Karpas-422 (cell line): ENCODE measurements around the gene LACTB. TPM values are rescaled to one million over a fixed set of nuclear protein-coding genes. Genes with fewer than 3 reads are reported as not detected.

ENCODE experiments used
- DNase-seq: peaks from one replicate; pipeline ENCODE4 v3.0.0-alpha.2; 2015
- H2AFZ ChIP-seq: fragments of 200-600 bp; sonication (generic); 2 replicates; pipeline ENCODE4 v1.6.1; 2014; ENCODE audit warnings: antibody characterized with exemption, low read length, mixed read lengths
- H3K27ac ChIP-seq: fragments of 200-600 bp; sonication (generic); 2 replicates; pipeline ENCODE4 v1.5.1; 2014; ENCODE audit warnings: mild to moderate bottlenecking, low read length, moderate library complexity
- H3K27me3 ChIP-seq: fragments of 200-600 bp; sonication (generic); 2 replicates; pipeline ENCODE4 v1.6.1; 2014; ENCODE audit warnings: low read length, mixed read lengths
- H3K36me3 ChIP-seq: fragments of 200-600 bp; sonication (generic); 2 replicates; pipeline ENCODE4 v1.6.1; 2014; ENCODE audit warnings: low read length, mixed read lengths; ENCODE audit not compliant: insufficient read depth
- H3K4me1 ChIP-seq: fragments of 200-600 bp; sonication (generic); 2 replicates; pipeline ENCODE4 v1.6.1; 2014; ENCODE audit warnings: mild to moderate bottlenecking, low read length, mixed read lengths
- H3K4me2 ChIP-seq: fragments of 200-600 bp; sonication (generic); 2 replicates; pipeline ENCODE4 v1.6.1; 2014; ENCODE audit warnings: low read length, low read depth, mild to moderate bottlenecking; ENCODE audit not compliant: poor library complexity, severe bottlenecking
- H3K4me3 ChIP-seq: fragments of 200-600 bp; sonication (generic); 2 replicates; pipeline ENCODE4 v1.5.1; 2014; ENCODE audit warnings: mild to moderate bottlenecking, antibody characterized with exemption, low read length, mixed read lengths
- H3K79me2 ChIP-seq: fragments of 200-600 bp; sonication (generic); 2 replicates; pipeline ENCODE4 v1.6.1; 2014; ENCODE audit warnings: mild to moderate bottlenecking, low read length, mixed read lengths
- H3K9ac ChIP-seq: fragments of 200-600 bp; sonication (generic); 2 replicates; pipeline ENCODE4 v1.6.0; 2014; ENCODE audit warnings: low read length
- H3K9me2 ChIP-seq: fragments of 200-600 bp; sonication (generic), shearing (Covaris generic); replicated peaks from 2 replicates; pipeline ENCODE4 v1.6.0; 2014; ENCODE audit warnings: mild to moderate bottlenecking, low read length, moderate library complexity; ENCODE audit not compliant: insufficient read depth
- H3K9me3 ChIP-seq: fragments of 300-700, 200-600 bp; sonication (generic); 2 replicates; pipeline ENCODE4 v1.6.1; 2014; ENCODE audit warnings: low read length, mixed read lengths
- H4K20me1 ChIP-seq: fragments of 200-600 bp; sonication (generic); 2 replicates; pipeline ENCODE4 v1.6.1; 2014; ENCODE audit warnings: mild to moderate bottlenecking, antibody characterized with exemption, low read length, low read depth; ENCODE audit not compliant: insufficient read depth
- total RNA-seq: library from RNA; depleted of rRNA; stranded (reverse); fragments of >200 nt; shearing (Covaris generic); gene quantifications from 2 replicates; pipeline ENCODE4 v1.2.3, GENCODE V29; 2014; ENCODE audit warnings: low replicate concordance

LACTB gene
- total RNA-seq, 1 experiment from 2014 or later: 15.3 TPM

DNA sequence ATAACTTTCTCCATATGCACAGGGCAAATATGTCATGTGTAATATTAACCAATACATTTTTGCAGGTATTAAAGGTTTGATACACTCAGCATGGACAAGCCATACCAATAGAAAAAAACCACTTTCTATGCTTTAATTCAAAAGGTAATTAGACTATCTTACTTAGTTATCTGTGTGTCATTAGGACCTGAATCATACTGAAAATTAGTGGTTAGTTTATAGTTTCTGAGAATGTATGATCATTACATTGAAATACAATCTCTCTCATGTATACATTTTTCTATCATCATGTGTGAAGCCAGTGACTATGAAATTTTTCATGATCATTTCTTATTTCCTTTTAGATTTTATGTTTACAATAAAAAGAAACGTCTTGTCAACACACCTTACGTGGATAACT lies 19.3 kb downstream of the LACTB start:
- H4K20me1 ChIP-seq: no peaks in the 10 kb centered on the region
- H3K4me2 ChIP-seq: no peak overlapping the region
- H3K36me3 ChIP-seq: no peaks in the 10 kb centered on the region
- H3K9ac ChIP-seq: no peak overlapping the region
- no peaks in the 10 kb centered on the region for H3K4me1 ChIP-seq
- no peak overlapping the region for H2AFZ ChIP-seq
- no peaks in the 10 kb centered on the region for H3K9me2 ChIP-seq
- no peak overlapping the region for H3K4me3 ChIP-seq
- H3K9me3 ChIP-seq: no peaks in the 10 kb centered on the region
- H3K27me3 ChIP-seq: no peaks in the 10 kb centered on the region
- no peaks in the 10 kb centered on the region for H3K79me2 ChIP-seq
- DNase-seq: no peak
- no peak overlapping the region for H3K27ac ChIP-seq

DNA sequence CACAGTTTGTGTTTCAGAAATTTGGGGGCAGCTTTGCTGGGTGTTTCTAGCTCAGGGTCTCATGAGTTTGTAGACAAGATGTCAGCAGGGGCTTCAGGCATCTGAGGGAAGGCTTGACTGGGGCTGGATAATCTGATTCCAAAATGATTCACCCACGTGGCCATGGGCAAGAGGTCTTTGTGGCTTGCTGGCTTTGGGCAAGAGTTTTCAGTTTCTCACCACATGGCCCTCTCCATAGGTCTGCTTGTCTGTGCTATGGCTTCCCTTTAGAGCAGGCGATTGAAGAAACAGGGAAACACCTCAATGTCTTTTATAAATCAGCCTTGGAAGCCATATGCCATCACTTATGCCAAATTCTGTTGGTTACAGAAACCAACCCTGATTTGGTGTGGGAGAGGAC lies 23.8 kb downstream of the LACTB start:
- Histone ChIP-seq H3K27me3 (no peaks in the 10 kb centered on the region), H3K36me3 (no peaks in the 10 kb centered on the region), H3K4me3 (no peak overlapping the region), H3K79me2 (no peaks in the 10 kb centered on the region), H4K20me1 (no peaks in the 10 kb centered on the region), H2AFZ (no peak overlapping the region), H3K4me1 (no peaks in the 10 kb centered on the region), H3K4me2 (no peak overlapping the region), H3K27ac (no peak overlapping the region), H3K9ac (no peak overlapping the region), H3K9me2 (no peaks in the 10 kb centered on the region), H3K9me3 (no peaks in the 10 kb centered on the region)
- DNase-seq: no peak

DNA sequence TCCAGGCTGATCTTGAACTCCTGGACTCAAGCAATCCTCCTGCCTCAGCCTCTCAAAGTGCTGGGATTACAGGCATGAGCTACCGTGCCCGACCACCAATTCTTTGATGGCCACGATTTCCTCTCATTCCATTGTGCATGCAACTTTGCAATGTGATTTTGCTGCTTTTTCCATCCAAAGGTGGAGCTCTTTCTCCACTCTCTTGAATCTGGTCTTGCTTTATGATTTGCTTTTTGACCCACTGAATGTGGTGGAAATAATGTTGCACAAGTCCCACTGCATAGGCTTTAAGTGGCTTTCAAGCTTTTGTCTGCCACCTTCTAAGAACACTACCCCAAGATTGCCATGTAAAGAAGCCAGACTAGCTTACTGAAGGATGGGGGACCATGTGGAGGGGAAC lies 25.0 kb downstream of the LACTB start:
- Histone ChIP-seq H3K27ac (no peak overlapping the region), H3K9me2 (no peaks in the 10 kb centered on the region)

DNA sequence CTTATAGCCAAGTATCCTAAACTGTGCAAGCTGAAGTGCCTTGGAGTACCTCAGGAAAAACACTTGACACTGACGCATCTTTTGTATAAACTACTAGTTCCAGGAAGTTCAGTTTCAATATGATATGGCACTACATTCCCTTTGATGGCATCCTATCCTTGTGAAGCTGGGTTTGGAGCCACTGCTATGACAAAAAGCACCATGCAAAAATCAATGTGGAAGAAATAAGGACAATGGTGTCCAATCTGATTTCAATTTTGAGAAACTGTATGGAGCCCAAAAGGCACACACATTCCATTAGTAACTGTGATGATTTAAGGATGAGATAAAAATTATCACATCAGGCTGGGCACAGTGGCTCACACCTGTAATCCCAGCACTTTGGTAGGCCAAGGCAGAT lies 30.0 kb downstream of the LACTB start:
- no peaks in the 10 kb centered on the region for H3K27me3 ChIP-seq

More for the DNA sequence above, 25.0 kb downstream of the LACTB start:
- Histone ChIP-seq H3K9ac (no peak overlapping the region), H3K4me3 (no peak overlapping the region), H2AFZ (no peak overlapping the region), H3K9me3 (no peaks in the 10 kb centered on the region), H3K79me2 (no peaks in the 10 kb centered on the region), H3K27me3 (no peaks in the 10 kb centered on the region), H3K4me2 (no peak overlapping the region), H3K4me1 (no peaks in the 10 kb centered on the region), H4K20me1 (no peaks in the 10 kb centered on the region), H3K36me3 (no peaks in the 10 kb centered on the region)
- DNase-seq: no peak

DNA sequence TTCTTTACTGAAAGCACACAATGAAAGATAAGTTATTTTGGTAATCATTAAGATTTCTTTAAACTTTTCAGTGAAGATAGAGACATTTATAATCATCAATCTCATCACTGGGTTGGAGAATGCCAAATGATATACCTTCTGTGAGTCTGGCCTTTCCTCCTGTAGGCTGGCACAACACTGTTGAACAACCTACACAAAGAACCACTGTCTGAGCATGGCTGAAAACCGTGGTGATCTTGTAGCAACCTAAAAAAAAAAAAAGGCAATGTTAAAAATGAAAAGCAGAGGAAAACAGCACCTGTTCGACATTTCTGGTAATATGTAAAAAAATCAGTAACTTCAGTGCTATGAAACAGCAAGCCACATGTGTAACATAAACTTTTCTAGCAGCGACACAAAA lies 33.8 kb downstream of the LACTB start:
- H3K79me2 ChIP-seq: peaks cover 20% of the 10 kb centered on the region
- H3K4me2 ChIP-seq: peak overlapping the region; percentile 77
- peaks cover 10% of the 10 kb centered on the region; the same call in 1 of the 2 replicates for H3K36me3 ChIP-seq
- H3K4me1 ChIP-seq: peaks cover 17% of the 10 kb centered on the region
- no peaks in the 10 kb centered on the region for H3K9me3 ChIP-seq
- DNase-seq: no peak
- H3K9me2 ChIP-seq: no peaks in the 10 kb centered on the region
- no peak overlapping the region for H3K27ac ChIP-seq
- H3K27me3 ChIP-seq: no peaks in the 10 kb centered on the region
- no peak overlapping the region for H2AFZ ChIP-seq
- no peak overlapping the region; the same call in 1 of the 2 replicates for H3K9ac ChIP-seq
- H4K20me1 ChIP-seq: no peaks in the 10 kb centered on the region
- peak overlapping the region; percentile 98; the same call in 1 of the 2 replicates for H3K4me3 ChIP-seq

More for the DNA sequence above, 30.0 kb downstream of the LACTB start:
- Histone ChIP-seq H3K4me1 (peaks cover 11% of the 10 kb centered on the region), H3K9ac (no peak overlapping the region), H3K4me3 (no peak overlapping the region), H2AFZ (no peak overlapping the region), H3K9me2 (no peaks in the 10 kb centered on the region), H3K9me3 (no peaks in the 10 kb centered on the region), H3K79me2 (peaks cover 15% of the 10 kb centered on the region), H4K20me1 (no peaks in the 10 kb centered on the region), H3K36me3 (peaks cover 10% of the 10 kb centered on the region; the same call in 1 of the 2 replicates), H3K27ac (no peak overlapping the region), H3K4me2 (no peak overlapping the region)
- DNase-seq: no peak

DNA sequence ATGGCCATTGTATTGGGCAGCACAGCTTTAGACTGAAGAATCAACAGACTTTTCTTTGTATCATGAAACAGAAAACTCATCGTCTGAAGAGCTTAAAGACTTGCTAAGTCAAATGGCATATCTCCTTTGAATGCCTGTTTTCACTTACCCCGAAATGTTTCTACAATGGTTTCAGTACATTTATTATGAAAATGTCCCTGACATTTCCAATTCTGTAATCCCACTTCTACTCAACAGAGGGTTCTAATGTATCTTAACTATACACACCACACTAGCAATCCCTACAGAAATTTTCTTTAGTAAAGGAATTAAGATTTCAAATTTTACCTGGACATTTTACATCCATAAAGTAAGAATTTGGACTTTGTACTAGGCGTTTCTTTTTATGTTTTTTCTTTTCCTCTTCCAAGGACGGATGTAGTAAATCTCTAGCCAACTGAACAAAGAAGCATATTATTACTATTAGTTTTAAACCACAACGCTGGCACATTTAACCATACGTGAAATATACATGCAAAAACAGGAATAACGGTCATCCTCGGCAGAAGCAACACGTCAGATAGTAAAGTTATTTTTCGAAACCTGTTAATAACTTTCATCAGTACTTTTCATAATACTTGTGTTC lies 34.5 kb downstream of the LACTB start:
- Histone ChIP-seq H3K79me2 (peaks cover 20% of the 10 kb centered on the region), H3K9me3 (no peaks in the 10 kb centered on the region), H3K9ac (peak overlapping the region; percentile 91), H3K9me2 (no peaks in the 10 kb centered on the region), H3K27me3 (no peaks in the 10 kb centered on the region), H3K4me1 (peaks cover 17% of the 10 kb centered on the region), H3K27ac (peak overlapping the region; percentile 44), H3K36me3 (peaks cover 10% of the 10 kb centered on the region; the same call in 1 of the 2 replicates), H2AFZ (peak overlapping the region; percentile 77; the same call in 1 of the 2 replicates), H3K4me2 (peak overlapping the region; percentile 77), H3K4me3 (peak overlapping the region; percentile 98), H4K20me1 (no peaks in the 10 kb centered on the region)
- DNase-seq: peak; percentile 43

DNA sequence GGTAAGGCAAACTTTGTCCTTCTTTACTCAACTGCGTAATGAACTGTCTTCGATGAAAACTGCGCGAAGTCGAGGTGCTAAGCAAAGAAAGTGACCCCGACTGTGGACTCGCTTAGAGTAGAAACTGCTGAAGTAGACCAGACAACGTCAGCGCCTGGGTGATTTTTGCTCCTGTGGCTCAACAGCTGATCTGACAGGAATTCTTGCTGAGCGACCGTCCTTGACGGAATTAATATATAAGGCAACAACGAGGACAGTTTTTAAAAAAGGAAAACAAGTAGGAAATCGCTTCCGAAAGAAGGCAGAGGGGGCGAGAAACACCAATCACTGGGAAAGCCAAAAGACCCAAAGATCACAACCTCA lies 35.1 kb downstream of the LACTB start:
- peak overlapping the region; percentile 77; the same call in 1 of the 2 replicates for H2AFZ ChIP-seq
- H3K9ac ChIP-seq: peak overlapping the region; percentile 91
- peak overlapping the region; percentile 77 for H3K4me2 ChIP-seq
- H3K27me3 ChIP-seq: no peaks in the 10 kb centered on the region
- H3K27ac ChIP-seq: peak overlapping the region; percentile 44
- peaks cover 10% of the 10 kb centered on the region; the same call in 1 of the 2 replicates for H3K36me3 ChIP-seq
- peak; percentile 55 for DNase-seq
- peaks cover 17% of the 10 kb centered on the region for H3K4me1 ChIP-seq
- H4K20me1 ChIP-seq: no peaks in the 10 kb centered on the region
- H3K4me3 ChIP-seq: peak overlapping the region; percentile 98
- H3K9me2 ChIP-seq: no peaks in the 10 kb centered on the region
- peaks cover 20% of the 10 kb centered on the region for H3K79me2 ChIP-seq
- H3K9me3 ChIP-seq: no peaks in the 10 kb centered on the region

DNA sequence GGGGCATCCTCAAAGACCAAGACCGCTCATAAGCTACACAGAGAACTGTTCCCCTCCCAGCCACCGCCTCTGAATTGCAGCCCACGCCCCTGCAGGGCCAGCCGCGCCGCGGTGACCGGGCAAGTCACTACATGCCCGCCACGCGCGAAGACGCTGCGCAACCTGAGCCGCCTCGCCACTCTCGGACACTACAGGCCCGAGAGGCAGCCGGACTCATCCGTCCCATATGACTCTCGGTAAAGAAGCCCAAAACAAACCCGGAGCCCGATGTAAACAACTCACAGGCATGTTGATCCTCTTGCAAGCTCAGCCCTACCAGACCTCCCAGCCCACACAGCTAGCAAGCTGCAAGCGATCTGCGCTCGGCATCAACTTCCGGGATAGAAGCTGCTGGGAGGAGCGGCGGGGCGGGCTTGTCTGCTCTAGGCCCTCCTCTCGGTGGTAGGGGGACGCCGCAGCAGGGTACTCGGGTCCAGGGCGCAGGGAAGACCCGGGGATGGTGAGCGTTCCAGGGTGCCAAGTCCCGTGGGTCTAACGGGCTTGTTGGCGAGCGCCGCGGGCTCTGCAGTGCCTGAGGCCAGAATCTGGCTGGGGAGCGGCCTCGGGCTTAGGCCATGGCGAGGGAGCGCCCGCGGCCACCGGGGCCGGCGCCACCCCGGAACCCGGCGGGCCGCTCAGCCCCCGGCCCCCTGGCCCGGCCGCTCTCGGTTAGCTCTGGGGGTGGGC lies 35.6 kb downstream of the LACTB start, which contains the start of gene RPS27L:
RPS27L (minus strand) TSS at position 360 of the 726 bp plus-strand sequence; CDS start at position 288, 72 bp downstream.
- Histone ChIP-seq H3K36me3 (peaks cover 10% of the 10 kb centered on the region; the same call in 1 of the 2 replicates), H3K4me3 (peak within 1 kb of the TSS; percentile 98), H3K4me2 (peak within 1 kb of the TSS; percentile 77), H3K9ac (peak within 1 kb of the TSS; percentile 91), H3K9me2 (no peaks in the 10 kb centered on the region), H3K27me3 (no peaks in the 10 kb centered on the region), H3K9me3 (no peaks in the 10 kb centered on the region), H4K20me1 (no peaks in the 10 kb centered on the region), H3K27ac (peak within 1 kb of the TSS; percentile 44), H2AFZ (peak within 1 kb of the TSS; percentile 77), H3K79me2 (peaks cover 20% of the 10 kb centered on the region), H3K4me1 (peaks cover 17% of the 10 kb centered on the region)
- DNase-seq: peak; percentile 95
